ENCODE results near the gene GAK. TPM values are rescaled to one million over a fixed set of nuclear protein-coding genes. Genes with fewer than 3 reads are reported as not detected.

GAK gene
- total RNA-seq, 1 donor from 2014 or later, result 27.6 TPM

DNA sequence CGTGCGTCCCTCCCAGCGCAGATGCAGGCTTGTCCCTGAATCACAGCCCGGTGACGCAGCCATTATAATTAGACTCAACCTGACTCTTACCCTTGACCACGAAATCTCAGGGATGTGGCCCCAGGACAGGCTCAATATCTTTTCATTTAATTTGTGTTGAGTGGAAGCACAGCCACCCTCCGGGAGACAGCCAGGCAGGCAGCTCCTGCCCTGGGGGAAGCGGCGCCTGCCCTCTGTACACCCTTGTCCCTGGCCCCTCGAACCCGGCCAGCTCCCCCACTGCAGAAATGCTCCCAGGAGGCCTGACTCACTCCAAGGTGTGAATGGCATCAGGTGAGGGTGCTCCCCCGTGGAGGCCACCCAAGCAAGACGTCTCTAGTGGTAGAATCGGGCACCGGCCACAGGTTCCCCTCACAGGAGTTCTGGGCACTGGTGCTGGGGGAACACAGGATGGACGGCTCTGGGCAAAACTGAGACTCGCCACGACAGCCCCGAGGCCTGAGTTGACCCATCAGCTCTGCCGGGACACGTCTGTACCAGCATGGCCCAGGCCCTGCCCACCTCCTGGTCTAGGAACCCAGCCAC lies 108.8 kb downstream of the GAK start:
- Histone ChIP-seq H4K20me1 (ENCODE audit: low read depth) (peaks cover 52% of the 10 kb centered on the region), H3K9me3 (ENCODE audit: low read depth) (no peaks in the 10 kb centered on the region), H3K27ac (no peak overlapping the region), H3K9ac (no peak overlapping the region), H3K27me3 (peaks cover 98% of the 10 kb centered on the region), H3K4me1 (peaks cover 7% of the 10 kb centered on the region), H2AFZ (replicated peaks) (no peak overlapping the region), H3K4me3 (no peak overlapping the region), H3K4me2 (no peak overlapping the region), H3K79me2 (ENCODE audit: low read depth) (no peaks in the 10 kb centered on the region), H3K36me3 (no peaks in the 10 kb centered on the region), H3F3A (ENCODE audit: low read depth) (peaks cover 3% of the 10 kb centered on the region)
- Mint-ChIP-seq H3K36me3 (no peaks in the 10 kb centered on the region), H3K27ac (no peak overlapping the region), H3K9me3 (no peaks in the 10 kb centered on the region), H3K27me3 (ENCODE audit: insufficient read depth, low read depth) (peaks cover 51% of the 10 kb centered on the region), H3K4me3 (no peak overlapping the region), H3K4me1 (no peaks in the 10 kb centered on the region)
- TF ChIP-seq EZH2phosphoT487 (IDR thresholded peaks at IDR 0.05) (no peak), EZH2 (IDR thresholded peaks at IDR 0.05) (no peak)
- TF ChIP-seq, protein P1, sequence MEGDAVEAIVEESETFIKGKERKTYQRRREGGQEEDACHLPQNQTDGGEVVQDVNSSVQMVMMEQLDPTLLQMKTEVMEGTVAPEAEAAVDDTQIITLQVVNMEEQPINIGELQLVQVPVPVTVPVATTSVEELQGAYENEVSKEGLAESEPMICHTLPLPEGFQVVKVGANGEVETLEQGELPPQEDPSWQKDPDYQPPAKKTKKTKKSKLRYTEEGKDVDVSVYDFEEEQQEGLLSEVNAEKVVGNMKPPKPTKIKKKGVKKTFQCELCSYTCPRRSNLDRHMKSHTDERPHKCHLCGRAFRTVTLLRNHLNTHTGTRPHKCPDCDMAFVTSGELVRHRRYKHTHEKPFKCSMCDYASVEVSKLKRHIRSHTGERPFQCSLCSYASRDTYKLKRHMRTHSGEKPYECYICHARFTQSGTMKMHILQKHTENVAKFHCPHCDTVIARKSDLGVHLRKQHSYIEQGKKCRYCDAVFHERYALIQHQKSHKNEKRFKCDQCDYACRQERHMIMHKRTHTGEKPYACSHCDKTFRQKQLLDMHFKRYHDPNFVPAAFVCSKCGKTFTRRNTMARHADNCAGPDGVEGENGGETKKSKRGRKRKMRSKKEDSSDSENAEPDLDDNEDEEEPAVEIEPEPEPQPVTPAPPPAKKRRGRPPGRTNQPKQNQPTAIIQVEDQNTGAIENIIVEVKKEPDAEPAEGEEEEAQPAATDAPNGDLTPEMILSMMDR (IDR thresholded peaks at IDR 0.05), result no peak
- no peak for DNase-seq (ENCODE audit: low spot score)

GRCh38 chr4:822361-823175 lies 109.5 kb downstream of the GAK start:
- Mint-ChIP-seq H3K9me3 (no peaks in the 10 kb centered on the region), H3K36me3 (no peaks in the 10 kb centered on the region), H3K4me3 (no peak overlapping the region), H3K27ac (no peak overlapping the region), H3K27me3 (ENCODE audit: insufficient read depth, low read depth) (peaks cover 46% of the 10 kb centered on the region), H3K4me1 (no peaks in the 10 kb centered on the region)
- Histone ChIP-seq H3K4me1 (peaks cover 7% of the 10 kb centered on the region), H3F3A (ENCODE audit: low read depth) (peaks cover 3% of the 10 kb centered on the region), H3K79me2 (ENCODE audit: low read depth) (no peaks in the 10 kb centered on the region), H3K36me3 (no peaks in the 10 kb centered on the region), H3K27ac (no peak overlapping the region), H4K20me1 (ENCODE audit: low read depth) (peaks cover 46% of the 10 kb centered on the region), H3K27me3 (peaks cover 98% of the 10 kb centered on the region), H3K9ac (no peak overlapping the region), H3K9me3 (ENCODE audit: low read depth) (no peaks in the 10 kb centered on the region), H3K4me2 (no peak overlapping the region), H2AFZ (replicated peaks) (no peak overlapping the region), H3K4me3 (no peak overlapping the region)
- DNase-seq (ENCODE audit: low spot score), result no peak
- TF ChIP-seq, protein P1 (IDR thresholded peaks at IDR 0.05), result no peak
- TF ChIP-seq EZH2phosphoT487 (IDR thresholded peaks at IDR 0.05), result peak; percentile 58
- no peak for TF ChIP-seq EZH2 (IDR thresholded peaks at IDR 0.05)

GRCh38 chr4:821631-822030 lies 110.5 kb downstream of the GAK start:
- Histone ChIP-seq H3K4me1 (peaks cover 2% of the 10 kb centered on the region), H3K27ac (no peak overlapping the region), H3K4me3 (no peak overlapping the region), H3K9ac (no peak overlapping the region), H3K79me2 (ENCODE audit: low read depth) (no peaks in the 10 kb centered on the region), H3K27me3 (peaks cover 98% of the 10 kb centered on the region), H3K36me3 (no peaks in the 10 kb centered on the region), H3K4me2 (no peak overlapping the region), H3F3A (ENCODE audit: low read depth) (peaks cover 2% of the 10 kb centered on the region), H2AFZ (replicated peaks) (no peak overlapping the region), H4K20me1 (ENCODE audit: low read depth) (peaks cover 37% of the 10 kb centered on the region), H3K9me3 (ENCODE audit: low read depth) (no peaks in the 10 kb centered on the region)
- no peaks in the 10 kb centered on the region for H3K36me3 Mint-ChIP-seq
- TF ChIP-seq, protein P1 (IDR thresholded peaks at IDR 0.05), result no peak
- TF ChIP-seq EZH2phosphoT487 (IDR thresholded peaks at IDR 0.05) (no peak), EZH2 (IDR thresholded peaks at IDR 0.05) (no peak)
- no peak overlapping the region for H3K4me3 Mint-ChIP-seq
- H3K4me1 Mint-ChIP-seq, result no peaks in the 10 kb centered on the region
- no peak for DNase-seq (ENCODE audit: low spot score)
- no peak overlapping the region for H3K27ac Mint-ChIP-seq
- peaks cover 42% of the 10 kb centered on the region for H3K27me3 Mint-ChIP-seq (ENCODE audit: insufficient read depth, low read depth)
- H3K9me3 Mint-ChIP-seq, result no peaks in the 10 kb centered on the region
